GM19328 (cell line): Measurements from ENCODE around the gene SDK2.

Experiments used
- ATAC-seq: cut with Tn5 transposase; IDR thresholded peaks from one replicate; pipeline ENCODE4 v1.9.1; 2021; ENCODE audit warnings: mild to moderate bottlenecking, moderate library complexity; ENCODE audit not compliant: unreplicated experiment

The SDK2 gene, protein sequence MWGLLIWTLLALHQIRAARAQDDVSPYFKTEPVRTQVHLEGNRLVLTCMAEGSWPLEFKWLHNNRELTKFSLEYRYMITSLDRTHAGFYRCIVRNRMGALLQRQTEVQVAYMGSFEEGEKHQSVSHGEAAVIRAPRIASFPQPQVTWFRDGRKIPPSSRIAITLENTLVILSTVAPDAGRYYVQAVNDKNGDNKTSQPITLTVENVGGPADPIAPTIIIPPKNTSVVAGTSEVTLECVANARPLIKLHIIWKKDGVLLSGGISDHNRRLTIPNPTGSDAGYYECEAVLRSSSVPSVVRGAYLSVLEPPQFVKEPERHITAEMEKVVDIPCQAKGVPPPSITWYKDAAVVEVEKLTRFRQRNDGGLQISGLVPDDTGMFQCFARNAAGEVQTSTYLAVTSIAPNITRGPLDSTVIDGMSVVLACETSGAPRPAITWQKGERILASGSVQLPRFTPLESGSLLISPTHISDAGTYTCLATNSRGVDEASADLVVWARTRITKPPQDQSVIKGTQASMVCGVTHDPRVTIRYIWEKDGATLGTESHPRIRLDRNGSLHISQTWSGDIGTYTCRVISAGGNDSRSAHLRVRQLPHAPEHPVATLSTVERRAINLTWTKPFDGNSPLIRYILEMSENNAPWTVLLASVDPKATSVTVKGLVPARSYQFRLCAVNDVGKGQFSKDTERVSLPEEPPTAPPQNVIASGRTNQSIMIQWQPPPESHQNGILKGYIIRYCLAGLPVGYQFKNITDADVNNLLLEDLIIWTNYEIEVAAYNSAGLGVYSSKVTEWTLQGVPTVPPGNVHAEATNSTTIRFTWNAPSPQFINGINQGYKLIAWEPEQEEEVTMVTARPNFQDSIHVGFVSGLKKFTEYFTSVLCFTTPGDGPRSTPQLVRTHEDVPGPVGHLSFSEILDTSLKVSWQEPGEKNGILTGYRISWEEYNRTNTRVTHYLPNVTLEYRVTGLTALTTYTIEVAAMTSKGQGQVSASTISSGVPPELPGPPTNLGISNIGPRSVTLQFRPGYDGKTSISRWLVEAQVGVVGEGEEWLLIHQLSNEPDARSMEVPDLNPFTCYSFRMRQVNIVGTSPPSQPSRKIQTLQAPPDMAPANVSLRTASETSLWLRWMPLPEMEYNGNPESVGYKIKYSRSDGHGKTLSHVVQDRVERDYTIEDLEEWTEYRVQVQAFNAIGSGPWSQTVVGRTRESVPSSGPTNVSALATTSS (N-terminal part only)

DNA sequence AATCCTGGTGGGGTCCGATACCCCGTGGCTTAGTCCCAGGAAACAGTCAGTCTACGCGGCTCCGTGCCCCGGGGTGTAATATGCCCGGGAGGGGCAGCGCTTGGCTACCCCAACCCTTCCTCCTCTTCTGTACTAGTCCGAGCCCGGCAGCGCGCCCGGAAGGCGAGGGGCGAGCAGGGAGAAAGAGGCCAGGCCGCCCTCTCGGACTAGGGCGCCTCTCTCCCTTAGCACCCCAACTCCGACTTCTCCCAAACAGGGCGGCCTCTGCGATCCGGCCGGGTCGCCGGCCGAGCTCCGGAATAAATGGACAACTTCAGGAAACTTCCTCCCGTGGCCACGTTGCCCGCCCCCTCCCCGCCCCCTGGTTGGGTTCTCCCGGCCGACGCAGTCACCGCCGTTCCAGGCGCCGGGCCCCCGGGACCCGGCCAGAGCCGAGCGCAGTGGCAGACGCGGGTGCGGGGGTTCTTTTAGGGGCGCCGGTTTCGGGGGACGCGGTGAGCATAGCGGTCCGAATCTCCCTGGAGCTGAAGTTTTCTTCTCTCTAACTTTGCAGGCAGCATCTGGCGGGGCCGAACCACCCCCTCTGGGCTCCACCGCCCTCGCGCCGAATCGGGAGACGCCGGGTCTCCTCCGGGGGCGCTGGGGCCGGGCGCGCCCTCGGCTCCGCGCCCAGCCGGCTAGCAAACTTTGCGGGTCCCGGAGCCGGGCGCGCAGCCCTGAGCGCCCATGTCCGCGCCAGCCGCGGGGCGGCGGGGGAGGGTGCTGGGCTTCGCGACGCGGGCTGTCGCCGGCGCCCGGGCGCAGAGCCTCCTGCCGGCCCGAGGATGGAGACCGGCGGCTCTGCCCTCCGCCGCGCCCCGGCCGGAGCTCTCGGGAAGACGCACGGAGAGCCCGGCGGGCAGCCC, at the start of gene SDK2:
TSS of gene SDK2 (minus strand) at position 301 of the 905 bp plus-strand sequence. CDS start 357 bp downstream, outside the sequence.
- ATAC-seq = no peak

DNA sequence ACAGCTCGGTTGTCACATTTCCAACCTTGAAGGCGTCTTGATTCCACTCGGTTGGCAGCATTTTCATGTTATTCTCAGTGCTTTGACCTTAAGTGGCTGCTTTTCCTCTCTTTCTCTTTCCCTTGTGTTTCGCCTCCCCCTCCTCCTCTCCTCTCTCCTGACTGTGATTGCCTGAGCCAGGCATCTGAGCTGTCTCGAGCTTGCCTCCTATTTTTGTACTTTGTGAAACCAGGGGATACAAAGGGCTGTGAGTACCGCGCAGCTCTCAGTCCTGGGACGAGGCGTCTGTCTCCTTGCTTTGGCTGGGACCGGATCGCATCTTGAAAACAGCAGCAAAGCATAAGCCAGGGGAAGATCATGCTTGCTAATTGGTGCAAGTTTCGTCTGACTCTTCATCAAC, 48.8 kb upstream of the SDK2 start:
- ATAC-seq = no peak

DNA sequence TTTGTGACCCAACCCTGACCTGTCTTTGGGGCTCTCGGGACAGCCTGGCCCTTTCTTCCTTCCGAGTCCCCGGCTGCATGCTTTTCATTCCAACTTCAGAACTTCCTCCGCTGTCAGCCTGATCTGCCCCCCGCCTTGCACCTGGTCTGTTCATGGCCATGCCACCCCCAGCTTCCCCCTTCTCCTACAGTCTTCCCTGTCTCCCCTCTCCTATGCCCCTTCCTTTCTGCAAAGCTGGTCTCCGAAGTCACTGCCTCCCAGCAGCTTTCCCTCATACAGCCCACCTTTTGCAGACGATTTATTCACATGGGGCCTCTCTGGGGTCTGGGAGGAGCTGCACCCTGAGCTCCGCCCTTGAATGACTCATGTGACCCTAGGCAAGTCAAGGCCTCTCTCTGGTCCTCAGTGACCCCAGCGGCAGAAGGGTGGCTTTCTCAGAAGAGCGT, 47.1 kb upstream of the SDK2 start:
- no peak for ATAC-seq

DNA sequence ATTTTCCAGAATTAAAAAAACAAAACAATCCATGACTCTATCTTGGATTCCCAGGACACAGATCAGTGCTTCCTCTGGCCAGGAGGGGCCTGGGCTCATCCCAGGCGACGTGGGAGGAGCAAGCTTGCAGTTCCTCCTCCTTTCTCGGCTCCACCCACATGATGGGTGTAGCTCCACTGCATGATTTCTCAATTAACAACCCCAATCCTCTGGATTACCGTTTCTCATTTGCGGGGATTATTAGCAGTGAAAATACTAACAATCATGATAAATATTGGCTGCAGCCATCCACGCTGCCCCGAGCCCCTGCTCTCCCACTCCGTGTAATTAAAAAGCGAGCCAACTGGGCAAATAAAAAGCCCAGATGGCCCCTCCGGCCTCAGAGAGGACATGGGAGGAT, 46.4 kb upstream of the SDK2 start:
- ATAC-seq = no peak

DNA sequence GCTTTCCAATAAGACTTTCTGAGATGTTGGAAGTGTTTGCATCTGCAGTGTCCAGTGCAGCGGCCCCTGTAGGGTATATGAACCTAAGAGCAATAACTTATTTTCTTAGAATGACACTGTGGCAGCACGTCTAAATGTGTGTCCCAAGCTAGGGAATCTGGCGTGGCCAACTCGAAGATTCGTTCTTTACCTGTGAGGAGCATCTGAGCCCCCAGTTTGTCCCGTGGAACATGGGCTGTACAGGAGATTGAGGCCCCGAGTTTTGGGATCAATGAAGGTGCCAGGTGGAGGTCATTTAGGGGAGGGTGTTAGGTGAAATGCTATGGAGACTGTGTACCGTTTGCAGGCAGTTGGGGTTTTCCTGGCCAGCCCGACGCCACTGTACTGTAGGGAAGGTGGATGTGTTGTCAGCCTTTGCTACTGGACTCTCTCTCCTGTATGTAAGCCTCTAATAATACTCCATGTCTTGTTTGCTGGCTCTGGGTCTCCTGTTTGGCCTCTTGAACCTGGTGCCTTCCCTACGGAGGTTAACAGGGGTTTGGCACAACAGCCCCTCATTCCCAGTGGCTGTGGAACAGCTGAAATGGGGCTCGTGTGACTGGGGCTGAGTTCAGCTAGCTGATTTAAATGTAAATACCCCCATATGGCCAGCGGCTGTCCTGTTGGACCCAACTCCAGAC, 45.5 kb upstream of the SDK2 start:
- no peak for ATAC-seq

DNA sequence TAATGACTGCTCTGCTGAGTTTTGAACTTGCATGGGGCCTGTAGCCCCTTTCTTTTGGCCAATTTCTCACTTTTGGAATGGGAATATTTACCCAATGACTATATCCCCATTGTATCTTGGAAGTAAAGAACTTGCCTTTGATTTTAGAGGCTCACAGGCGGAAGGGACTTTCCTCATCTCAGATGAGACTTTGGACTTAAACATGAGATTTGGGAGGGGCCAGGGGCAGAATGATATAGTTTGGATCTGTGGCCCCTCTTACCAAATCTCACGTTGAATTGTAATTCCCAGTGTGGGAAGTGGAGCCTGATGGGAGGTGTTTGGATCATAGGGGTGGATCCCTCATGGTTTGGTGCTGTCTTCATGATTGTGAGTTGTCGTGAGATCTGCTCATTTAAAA, 42.7 kb upstream of the SDK2 start:
- ATAC-seq = no peak

DNA sequence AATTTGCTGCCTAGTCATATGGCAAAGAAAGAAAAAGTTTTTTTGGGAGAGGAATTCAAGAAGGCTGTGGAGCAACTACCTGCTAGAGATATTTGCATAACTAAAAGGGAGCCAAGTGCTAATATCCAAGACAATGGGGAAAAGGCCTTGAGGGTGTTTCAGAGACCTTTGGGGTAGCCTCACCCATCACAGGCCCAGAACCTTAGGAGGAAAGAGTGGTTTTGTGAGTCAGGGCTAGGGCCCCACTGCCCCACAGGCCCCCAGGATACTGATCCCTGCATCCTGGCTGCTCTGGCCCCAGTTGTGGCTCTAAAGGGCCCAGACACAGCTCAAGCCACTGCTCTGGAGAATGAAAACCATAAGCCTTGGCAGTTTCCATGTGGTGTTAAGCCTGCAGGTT, 41.9 kb upstream of the SDK2 start:
- ATAC-seq = no peak

DNA sequence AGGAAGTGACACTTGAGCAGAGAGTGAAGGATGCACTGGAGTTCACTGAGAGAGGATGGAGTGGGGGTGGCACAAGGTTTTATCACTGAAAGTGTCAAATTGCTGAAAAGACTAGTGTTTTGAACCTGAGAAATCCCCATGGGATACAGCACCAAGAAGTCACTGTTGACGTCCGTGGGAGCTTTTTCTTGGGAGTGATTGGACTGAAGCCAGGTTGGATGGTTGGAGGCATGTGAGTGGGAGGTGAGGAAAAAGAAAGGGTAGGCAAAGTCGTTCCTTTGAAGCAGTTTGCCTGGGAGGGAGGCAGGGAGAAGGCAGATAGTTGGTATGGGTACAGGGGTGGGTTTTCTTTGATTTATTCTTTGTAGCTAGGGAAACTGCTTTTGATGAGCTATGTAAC, 39.9 kb upstream of the SDK2 start:
- ATAC-seq = no peak

DNA sequence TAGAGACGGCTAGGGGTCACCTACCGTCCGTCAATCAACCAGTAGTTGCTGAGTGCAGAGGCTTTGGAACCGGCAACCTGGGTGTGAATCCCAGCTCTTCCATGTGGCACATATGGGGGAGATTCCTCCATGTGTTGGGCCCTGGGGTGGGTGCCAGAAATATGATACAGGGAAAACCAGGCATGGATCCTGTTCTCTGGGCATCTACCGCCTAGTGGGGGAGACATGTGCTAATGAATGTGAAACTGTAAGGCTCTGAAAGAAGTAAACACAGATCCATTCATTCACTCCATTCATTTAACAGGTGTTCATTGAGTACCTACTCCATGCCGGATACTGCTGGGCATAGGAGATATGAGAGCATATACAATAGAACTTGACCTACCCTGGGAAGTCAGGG, 39.5 kb upstream of the SDK2 start:
- ATAC-seq = no peak

DNA sequence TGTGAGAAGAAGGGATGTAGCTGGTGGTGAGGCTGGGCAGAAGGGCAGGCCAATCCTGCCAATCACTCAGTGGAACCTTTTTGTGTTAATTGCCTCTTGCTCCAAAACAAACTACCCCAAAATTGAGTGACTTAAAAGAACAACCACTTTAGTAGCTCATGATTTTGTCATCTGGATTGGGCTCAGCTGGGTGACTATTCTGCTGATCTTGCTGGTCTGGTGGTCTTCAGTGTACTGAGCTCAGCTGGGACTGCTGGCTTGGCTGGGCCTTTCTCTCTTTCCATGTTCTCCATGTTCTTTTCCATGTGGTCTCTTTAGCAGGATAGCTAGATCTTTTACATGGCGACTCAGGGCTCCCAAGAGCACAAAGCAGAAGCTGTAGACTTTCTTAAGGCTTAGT, 37.7 kb upstream of the SDK2 start:
- ATAC-seq = no peak

DNA sequence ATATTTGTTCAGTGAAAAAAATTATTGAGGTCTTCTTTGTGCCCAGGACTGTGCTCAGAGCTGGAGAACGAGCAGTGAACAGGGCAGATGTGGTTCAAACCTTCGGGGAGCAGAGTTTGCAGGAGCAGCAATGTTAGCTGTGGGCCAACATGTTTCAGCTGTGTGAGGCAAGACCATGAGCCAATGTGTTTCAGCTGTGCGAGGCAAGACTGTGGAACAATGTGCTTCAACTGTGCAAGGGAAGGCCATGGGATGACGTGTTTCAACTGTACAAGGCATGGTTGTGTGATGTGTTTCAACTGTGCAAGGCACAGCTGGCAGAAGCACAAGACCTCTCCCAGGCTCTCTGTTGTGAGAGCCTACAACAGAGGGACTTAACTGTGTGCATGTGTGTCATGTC, 35.2 kb upstream of the SDK2 start:
- no peak for ATAC-seq

DNA sequence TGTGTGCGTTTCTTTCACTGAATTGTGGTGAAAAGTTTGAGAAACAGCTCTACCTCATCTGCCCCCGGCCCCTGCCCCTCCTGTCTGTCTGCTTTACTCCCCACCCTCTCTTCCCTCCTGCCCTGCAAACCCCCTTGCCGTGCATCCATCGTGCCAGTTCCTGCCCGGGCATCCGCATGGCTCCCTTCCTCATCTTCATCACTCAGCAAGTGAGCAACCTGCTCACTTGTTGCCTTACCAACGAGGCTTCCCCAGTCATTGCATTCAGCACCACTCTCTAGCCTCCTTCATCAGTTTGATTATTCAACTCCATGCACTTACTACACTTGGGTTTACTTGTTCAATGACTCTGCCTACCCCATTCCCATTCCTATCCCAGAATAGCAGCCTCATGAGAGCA, 34.8 kb upstream of the SDK2 start:
- no peak for ATAC-seq

DNA sequence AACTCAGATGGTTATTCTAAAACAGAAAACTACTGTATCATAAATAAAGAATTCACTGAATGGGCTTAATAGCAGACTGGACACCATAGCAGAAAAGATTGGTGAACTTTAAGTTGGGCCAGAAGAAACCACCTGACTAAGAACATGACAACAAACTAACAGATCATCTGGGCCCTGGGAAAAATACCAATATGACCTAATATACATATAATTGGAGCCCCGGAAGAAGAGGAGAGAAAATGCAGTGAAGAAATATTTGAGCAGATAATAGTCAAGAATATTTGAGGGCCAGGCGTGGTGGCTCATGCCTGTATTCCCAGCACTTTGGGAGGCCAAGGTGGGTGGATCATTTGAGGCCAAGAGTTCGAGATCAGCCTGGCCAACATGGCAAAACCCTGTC, 25.5 kb upstream of the SDK2 start:
- no peak for ATAC-seq

DNA sequence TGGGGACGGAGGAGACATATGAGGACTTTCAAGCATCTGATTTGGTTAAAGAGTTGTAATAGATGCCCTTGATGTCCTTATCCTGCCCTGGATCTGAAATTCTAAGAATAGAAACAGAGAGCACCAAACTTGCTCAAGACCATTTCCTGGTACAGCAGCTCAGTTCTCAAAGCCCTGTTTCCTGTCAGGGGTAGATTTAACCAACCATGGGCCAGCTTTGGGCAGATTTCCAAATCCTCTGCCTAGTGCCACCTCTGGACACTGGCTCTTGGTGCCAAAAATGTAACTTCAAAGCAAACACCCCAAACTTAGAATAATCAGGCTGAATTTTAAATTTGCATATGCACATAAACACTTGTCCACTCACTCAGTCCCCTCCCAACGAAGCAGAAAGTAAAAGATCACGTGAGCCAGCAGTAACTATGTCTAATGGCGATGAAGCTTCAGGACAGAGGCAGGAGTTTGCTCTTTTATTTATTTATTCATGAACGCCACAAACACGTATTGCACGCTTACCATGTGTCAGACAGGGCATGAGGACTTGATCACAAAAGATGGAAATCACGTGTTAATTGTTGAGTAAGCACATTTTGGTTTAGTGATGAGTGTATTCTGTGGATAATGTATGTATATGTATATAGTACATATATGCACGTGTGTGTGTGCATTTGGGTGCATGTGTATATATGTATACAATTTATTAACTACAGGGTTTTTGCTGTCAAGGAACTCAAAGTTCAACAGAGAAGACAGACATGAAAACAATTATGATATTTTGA, 23.1 kb upstream of the SDK2 start:
- ATAC-seq = no peak

DNA sequence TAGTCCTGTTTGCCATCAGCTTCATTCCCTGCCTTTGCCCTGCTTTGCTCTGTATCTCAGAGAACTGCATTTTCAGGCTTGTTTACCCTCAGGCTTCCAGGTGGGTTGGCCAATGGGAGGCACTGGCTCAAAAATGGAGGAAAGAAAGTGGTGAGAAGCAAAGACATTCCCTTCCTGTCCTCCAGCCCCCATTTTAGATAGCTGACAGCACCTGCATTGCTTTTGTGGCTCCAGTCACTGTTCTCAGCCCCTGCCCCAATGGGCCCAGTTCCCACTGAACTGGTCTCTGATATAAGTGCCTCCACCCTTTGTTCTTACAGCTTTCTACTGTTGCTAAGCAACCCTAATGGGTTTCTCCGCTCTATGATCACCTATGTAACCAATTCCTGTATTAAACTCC, 19.4 kb upstream of the SDK2 start:
- ATAC-seq = no peak

DNA sequence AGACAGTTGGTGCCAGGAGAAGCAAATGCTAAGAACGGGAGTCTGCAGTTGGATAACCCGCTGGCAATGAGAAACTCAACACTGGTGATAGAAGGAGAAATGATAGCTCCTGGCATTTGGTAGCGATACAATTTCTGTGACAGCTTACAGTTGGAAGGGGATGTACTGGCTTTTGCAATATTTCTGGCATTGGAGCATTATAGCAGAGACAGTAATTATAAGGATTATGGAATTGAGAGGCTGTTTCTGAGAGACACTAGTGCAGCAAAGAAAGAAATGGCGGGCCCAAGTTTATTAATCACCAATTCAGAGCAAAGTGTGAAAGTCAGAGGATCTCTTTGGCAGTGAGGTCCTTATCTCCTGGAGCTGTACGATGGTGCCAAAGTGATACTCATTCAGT, 16.1 kb upstream of the SDK2 start:
- no peak for ATAC-seq

DNA sequence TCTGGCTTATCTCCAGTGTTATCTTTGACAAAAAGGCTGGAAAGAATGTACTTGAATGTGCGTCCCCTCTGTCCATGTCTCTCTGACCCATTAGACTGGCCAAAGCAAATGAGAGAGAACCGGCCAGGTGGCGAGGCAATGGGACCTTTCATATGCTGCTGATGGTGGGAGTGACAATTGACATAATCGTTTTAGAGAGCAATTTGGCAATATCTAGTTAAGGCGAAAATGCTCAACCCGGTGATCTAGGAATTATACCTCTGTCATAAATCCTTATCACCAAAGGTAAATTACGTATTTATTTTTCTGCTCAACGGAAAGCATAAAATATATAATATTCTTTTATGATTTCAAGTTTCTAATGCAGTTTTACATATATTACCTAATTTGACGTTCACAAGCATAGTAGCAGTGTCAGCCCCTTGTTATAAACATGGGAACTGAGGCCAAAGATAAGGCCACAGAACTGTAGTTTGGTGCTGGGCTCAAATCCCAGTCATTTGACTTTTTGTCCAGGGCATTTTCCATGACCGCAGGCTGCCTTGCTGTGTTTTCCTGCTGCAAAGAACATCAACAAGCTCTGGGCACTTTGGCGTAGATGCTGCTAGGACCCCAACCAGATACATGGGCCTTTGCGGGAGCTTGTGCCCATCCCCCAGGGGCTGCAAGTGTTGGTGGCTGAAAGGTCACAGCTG, 14.7 kb upstream of the SDK2 start:
- no peak for ATAC-seq

DNA sequence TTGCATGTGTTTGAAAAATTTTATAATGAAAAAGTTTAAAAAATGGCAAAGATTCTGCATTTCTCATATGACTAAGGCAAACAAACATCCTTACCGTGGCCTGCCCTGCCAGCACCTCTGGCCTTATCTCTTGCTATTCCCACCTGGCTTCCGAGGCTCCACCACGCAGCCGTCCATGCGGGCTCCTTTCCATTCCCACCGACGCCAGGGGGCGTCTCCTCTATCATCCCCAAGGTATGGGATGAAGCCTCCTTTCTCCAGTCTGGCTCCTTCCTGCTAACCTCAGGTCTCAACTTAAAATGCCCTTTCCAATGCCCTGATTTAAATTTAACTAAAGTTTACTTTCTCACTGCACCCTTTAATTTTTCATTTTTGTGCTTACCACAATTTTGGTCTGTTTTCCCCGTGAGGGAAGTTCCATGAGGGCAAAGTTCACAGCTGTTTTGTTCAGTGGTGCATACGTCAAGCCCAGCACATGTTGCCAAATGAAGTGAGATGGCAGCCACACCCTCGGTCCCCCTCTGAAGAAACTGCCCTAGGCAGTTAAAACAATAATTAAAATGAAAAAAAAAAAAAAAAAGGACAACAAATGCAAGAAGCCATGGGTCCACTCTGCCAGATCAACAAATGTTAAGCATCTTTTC, 13.3 kb upstream of the SDK2 start:
- no peak for ATAC-seq
